GM12892 (cell line): ENCODE measurements around the gene ANKRD40.

Source experiments
- POLR2A ChIP-seq: IDR thresholded peaks from 2 replicates; pipeline ENCODE4 v1.6.1; 2011; ENCODE audit warnings: low read depth, low read length, control low read depth
- POLR2AphosphoS5 ChIP-seq: IDR thresholded peaks from 2 replicates; pipeline ENCODE4 v1.6.1; 2011; ENCODE audit warnings: low read depth, low read length, control low read depth
- TAF1 ChIP-seq: IDR thresholded peaks from 2 replicates; pipeline ENCODE4 v1.6.1; 2011; ENCODE audit warnings: low read depth, mild to moderate bottlenecking, control low read depth, low read length, borderline replicate concordance

DNA sequence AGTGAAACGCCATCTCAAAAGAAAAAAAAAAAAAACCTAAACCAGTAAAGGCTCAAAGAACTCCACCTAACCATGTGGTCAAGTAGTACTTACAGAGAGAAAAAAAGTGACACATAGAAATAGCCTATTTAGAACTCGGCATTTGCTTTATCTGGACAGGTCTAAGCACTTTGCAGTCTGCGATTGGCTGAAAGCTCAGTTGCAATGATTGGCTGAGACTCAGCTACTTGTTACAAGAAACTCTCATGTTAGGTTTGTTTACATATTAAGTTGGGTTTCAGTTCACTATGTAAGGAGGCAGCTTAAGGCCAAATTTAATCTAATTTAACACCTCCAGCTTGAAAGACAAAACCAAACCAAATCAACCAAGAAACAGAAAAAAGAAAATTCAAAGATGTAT lies 54.0 kb downstream of the ANKRD40 start:
- TF ChIP-seq POLR2AphosphoS5 (no peak), POLR2A (no peak), TAF1 (no peak)
